HG03196 (cell line): Measurements from ENCODE around the gene ITPR1.
"Not testable (repeated sequence)": the region's sequence is repeated elsewhere in the genome, so short reads cannot be mapped to it uniquely, and the experiment has no call there.

ENCODE experiments used
- ATAC-seq: cut with Tn5 transposase; IDR thresholded peaks from one replicate; pipeline ENCODE4 v1.9.1; 2021; ENCODE audit not compliant: unreplicated experiment

Gene ITPR1

DNA sequence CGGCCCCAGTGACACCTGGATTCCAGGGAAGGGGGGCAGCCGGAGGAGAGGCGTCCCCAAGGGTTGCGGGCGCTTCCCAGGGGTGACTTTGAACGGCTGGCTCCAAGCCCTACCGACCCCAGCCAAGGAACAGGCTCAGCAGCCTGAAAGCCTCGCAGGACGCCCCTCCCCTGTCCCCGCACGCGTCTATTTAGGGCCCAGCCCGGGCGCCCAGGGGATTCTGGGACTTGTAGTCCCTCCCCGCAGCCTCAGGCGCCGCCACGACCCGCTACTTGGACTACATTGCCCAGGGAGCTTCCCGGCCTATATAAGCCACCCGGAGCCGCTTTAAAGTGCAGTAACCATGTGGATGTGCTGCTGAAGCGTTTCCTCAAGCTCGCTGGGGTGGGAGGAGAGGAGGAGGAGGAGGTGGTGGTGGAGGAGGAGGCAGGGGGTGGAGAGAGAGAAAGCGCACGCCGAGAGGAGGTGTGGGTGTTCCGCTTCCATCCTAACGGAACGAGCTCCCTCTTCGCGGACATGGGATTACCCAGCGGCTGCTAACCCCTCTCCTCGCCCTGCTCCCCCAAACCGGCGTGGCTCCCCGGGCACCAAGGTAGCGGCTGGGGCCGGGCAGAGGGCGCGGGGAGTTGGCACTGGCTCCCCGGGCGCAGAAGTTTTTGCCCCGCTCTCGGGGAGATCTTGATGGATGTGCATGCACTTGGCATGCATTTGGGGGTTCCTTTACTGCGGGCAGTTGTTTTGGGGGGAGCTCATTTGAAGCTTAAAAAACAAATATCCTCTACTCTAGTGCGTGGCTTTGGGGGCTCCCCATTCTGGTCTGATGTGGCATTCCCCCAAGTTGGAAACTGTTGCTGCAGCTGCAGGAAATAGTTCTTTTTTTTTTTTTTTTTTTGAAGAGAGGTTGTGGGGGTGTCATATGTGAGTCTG is at the start of gene ITPR1:
TSS of gene ITPR1 (plus strand) at position 335 of the 927 bp plus-strand sequence. CDS start 23,144 bp downstream, outside the sequence.
- ATAC-seq = peak; percentile 95

DNA sequence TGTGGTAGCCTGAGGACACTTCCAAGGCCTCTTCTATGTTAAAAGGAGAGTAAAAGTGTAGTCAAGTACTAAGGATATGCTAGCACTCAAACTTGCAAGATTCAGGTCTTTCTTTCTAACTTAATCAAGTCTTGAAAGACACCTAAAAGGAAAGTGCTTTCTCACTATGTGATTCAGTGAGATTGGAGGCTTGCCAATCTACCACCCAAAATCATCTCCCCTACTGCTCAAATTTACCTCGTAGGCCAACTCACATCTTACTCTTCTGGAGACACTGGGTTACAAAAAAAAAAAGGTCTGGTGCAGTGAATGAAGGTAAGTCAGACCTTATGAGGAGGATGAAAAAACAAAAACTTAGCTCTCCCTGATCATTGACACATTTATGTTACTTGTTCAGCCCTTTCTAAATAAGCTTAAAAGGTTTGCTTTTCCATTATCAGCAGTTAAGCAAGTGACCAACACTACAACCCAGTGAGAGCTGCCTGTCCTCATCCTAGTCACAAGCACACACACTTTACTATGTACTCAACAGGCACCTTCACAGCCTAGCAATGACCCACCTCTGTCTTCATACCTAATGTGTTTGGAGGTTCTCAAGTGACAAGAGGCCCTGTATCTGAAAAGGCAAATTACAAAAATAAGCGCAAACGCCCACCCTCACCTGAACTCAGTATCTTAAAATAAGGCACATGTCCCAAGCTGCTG is 45.7 kb upstream of the ITPR1 start:
- ATAC-seq = no peak

DNA sequence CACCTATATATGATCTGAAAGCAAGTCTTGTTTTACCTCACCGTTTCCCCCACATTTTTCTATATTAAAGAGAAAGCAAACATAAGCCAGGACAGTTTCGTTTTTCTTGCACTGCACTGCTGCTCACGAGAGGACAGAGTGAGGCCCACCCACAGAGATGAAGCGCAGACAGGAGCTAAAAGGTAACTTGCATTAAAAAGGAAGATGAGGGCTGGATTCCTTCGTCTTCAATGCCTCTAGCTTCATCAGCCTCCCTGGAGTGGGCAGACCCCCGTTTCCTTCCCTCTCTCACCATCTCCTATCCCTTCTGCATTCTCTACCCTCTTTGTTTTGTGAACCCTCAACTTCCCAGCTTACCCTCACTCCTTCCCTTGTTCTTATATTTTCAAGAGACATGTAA is 45.0 kb upstream of the ITPR1 start:
- no peak for ATAC-seq

DNA sequence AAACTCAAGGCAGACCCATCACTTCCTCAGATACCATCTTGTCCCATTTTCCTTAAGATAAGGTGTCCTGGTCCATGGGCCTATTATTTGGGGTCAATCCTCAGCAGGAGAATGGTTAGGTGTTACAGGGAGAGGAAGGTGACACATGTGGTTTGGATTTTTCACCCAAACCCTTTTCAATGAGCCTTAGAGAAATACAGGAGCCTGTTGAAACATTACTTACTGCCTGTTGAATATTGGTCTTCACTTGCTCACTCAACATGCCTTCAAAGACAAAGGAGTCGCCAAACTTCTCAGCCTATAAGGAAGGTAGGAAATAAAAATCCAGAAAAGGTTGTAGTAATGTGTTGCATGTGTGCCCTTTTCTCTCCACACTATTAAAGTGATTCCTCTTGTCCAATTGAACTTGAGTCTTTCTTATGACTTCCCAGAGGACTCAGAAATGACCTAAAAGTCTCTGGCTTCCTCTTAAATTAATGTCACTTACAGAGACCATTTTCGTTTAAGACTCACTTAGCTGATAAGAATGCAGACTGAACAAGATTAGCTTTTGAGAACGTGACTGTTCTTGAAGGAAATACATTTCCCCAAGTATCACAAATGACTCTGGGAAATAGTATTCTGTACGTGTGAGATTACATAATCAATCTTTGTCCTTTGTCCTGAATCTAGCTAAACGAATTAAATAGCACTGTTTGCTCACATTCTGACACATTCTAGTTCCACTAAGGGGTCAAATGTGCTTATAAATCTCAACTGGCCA is 43.9 kb upstream of the ITPR1 start:
- ATAC-seq = no peak

DNA sequence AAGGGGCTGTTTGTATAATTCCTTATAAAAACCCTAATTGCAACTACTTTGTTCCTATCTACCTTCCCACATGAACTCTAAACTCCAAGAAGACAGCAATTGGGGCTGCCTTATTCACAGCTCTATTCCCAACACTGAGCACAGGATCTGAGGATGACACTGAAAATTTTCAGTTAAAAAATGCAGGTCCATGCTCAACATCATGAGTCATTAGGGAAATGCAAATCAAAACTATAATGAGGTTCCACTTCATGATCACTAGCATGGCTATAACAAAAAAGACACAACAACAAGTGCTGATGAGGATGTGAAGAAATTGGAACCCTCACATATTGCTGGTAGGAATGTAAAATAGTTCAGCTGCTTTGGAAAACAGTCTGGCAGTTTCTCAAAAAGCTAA is 39.0 kb upstream of the ITPR1 start:
- ATAC-seq = no peak

DNA sequence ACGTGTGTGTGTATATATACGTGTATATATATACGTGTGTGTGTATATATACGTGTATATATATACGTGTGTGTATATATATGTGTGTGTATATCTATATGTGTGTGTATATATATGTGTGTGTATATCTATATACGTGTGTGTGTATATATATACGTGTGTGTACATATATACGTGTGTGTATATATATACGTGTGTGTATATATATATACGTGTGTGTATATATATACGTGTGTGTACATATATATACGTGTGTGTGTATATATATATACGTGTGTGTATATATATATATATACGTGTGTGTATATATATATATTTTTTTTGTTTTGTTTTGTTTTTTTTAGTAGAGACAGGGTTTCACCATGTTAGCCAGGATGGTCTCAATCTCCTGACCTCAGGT is 36.4 kb upstream of the ITPR1 start:
- not testable (repeated sequence) for ATAC-seq

DNA sequence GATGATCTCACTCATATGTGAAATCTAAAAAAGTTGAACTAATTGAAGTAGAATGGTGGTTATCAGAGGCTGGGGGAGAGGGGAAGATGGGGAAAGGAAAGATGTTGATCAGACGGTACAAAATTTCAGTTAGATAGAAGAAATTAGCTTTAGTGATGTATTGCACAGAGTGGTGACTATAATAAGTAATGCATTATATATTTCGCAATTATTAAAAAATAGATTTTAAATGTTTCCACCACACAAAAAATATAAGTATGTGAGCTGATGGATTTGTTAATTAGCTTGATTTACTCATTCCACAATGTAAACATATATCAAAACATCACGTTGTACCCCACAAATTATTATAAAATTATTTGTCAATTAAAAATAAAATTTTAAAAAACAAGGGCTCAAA is 34.2 kb upstream of the ITPR1 start:
- no peak for ATAC-seq

DNA sequence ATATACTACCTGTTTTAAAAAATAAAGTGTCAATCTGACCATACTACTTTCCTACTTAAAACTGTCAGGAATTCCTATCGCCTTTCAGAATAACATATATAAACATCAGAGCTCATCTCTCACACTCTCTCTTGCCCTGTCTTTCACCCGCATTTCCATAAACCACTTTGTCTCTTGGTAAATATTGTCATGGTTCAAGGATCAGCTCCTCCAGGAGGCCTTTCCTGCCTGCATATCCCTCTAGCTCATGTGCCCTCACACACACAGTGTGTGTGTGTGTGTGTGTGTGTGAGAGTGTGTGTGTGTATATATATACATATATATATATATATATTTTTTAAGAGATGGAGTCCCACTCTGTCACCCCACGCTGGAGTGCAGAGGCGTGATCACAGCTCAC is 32.8 kb upstream of the ITPR1 start:
- no peak for ATAC-seq

DNA sequence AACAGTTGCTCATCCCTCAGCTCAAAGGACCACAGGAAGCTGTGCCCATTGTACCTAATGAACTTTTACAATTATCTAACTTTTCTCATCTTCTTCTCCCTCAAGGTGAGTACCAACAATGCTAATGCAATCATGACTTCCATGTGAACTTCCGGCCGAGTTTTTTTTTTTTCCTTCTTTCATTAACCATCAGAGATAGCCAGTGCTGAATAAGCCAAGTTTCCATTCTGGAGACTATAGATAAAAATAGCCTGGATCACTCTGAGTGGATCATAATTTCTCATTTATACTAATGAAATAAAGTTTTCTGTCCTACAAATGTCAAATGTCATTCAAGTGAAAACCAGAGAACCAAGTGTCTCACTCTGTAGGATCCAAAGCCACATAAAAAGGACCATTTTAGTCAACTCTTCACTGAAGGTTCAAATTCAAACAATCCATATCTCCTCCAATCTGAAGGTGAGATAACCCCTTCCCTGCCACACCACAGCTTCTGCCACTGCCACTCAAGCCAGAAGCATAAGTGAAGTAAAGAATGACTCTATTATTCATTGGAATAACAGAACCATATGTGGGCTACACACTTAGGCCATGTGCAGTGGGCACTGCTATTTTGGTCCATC is 31.6 kb upstream of the ITPR1 start:
- no peak for ATAC-seq

DNA sequence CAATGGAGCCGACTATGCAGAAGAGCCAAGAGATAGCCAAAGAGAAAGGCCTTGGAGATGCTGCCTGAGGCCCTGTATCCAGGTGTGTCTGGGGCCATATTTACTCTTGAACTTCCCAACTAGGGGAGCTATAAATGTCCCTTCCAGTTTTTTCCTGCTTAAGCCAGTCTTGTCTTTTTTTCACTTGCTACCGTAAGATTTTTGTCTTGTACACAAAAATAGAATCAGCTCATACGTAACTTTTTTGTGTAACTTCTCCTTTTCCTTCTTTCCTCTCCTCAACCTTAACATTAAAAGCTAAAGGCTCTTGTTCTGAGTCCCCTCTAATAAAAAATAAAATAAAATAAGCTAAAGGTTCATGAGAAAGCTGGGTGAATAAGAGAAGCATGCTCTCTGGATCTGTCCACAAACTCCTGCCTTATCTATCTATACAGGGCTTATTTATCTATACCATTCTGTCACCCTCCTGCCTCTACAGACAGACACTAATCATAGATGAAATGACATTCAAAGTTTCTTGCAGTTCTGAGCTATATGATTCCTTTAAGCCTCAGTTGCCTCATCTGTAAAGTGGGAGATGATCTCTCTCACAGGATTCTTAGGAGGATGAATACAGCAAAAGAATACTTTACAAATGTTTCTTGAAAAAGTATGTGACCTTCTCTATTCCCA is 30.6 kb upstream of the ITPR1 start:
- no peak for ATAC-seq

DNA sequence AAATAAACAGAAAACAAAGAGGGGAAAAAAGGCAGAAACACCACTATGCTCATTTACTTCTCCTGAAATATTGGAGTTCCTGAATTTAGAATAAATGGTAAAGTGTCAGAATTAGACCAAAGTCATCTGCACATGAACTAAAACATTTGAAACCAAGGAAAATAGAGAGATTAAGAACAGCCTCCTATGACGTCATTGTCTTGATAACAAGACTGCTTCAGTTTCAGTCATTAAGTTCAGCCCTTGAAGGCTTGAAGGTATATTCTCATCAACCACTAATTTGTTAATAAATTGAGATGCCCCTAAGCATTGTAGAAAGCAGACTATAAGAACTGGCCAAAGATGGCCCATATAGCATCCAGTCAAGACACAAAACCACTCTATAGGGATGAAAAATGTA is 28.6 kb upstream of the ITPR1 start:
- no peak for ATAC-seq

DNA sequence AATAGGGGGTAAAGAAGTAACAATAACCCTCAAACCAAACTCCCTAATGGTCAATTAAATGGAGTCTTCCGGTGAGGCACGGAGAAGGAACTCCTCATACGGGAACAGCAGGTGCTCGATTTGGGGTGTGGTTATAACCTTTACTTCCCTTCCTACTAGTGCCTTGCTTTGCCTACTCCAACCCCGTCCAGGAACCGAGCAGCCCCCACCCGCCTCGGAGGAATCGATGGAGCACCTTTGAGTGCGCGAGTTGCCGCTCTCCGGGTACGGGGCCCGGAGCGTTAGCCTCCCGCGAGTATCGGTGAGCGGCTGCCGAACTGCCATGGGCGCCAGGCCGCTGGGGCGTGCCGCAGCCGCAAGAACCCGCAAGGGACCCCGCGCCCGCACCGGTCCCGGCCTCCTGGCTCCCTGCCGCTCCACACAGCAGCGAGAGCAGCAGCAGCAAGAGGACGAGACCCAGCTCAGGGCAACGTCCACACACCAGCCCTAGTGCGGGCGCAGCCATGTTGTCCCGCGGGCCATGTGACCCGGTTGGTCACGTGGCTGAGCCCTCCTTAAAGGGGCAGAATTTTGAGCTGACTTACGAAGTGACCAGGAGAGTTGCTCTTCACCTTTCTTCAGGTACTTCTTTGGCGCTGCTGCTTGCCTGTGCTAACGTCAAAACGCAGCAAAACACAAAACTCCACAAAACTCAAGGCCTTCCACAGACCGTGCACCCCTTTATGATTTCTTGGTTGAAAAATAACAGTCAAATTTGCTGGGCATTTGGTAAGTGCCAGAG is 26.2 kb upstream of the ITPR1 start, which contains the start of gene SUMF1:
TSS of gene SUMF1 (minus strand) at position 529 of the 781 bp plus-strand sequence. CDS start at position 505, 24 bp downstream.
- ATAC-seq = peak; percentile 99

DNA sequence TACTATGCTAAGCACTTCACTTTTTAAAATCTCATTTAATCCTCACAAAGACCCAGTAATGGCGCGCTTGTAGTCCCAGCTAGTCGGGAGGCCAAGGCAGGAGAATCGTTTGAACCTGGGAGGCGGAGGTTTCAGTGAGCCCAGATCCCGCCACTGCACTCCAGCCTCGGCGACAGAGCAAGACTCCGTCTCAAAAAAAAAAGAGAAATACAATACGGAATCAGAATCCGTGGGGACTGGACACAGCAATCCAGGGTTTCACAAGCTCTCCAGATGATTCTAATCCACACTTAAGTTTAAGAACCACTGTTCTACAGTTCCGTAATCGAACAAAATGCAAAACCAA is 25.7 kb upstream of the ITPR1 start:
- ATAC-seq = no peak

DNA sequence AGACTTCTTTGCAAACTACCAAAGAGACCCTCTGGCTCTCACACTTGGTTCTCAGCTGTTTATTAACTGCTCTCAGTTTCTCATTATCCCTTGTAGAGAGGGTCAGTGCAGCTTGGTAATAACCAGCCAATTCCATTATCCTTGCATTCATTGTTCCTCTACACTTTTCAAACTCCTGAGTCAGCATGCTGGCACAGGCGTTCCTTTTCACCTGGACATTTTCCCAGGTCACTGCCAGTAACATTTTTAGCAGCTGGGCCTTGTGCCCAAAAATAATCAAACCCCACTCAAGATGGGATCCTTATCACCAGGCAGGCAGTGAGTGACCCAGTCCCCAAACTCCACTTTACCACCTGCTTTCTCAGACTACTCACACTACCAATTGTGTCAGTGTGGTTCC is 21.2 kb upstream of the ITPR1 start:
- no peak for ATAC-seq

DNA sequence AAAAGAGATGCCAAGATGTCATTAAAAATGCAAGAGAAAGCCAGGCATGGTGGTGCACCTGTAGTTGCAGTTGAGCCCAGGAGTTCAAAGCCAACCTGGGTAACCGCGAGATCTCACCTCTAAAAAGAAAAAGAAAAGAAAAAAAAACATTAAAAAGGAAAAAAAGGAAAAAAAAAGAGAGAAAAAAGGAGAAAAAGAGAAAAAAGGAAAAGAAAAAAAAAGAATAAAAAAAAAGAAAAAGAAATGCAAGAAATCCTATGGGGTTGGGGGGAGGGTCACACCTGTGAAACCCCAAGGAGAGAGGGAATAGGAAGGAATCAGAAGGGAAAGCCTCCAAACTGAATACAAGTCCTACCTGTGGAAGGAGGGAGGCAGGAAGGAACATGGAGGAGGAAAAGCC is 20.8 kb upstream of the ITPR1 start:
- ATAC-seq = no peak

DNA sequence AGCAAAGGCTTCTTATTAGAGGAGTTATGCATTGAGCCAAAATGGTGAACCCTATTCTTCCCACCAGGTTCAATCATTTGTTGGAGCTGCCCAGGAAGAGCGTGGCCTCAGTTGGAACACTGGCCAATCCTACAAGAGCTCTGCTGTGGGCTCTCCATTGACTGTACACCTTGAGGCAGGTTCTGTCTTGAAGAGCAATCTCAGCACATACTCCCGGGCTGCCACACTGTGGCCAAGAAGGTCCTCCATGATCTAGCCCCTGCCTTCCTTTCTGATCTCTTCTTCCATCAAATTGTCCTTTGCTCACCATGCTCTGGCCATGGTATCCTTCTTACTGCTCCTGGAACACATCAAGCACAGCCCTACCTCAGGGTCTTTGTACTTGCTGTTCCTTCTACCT is 20.4 kb upstream of the ITPR1 start:
- no peak for ATAC-seq

DNA sequence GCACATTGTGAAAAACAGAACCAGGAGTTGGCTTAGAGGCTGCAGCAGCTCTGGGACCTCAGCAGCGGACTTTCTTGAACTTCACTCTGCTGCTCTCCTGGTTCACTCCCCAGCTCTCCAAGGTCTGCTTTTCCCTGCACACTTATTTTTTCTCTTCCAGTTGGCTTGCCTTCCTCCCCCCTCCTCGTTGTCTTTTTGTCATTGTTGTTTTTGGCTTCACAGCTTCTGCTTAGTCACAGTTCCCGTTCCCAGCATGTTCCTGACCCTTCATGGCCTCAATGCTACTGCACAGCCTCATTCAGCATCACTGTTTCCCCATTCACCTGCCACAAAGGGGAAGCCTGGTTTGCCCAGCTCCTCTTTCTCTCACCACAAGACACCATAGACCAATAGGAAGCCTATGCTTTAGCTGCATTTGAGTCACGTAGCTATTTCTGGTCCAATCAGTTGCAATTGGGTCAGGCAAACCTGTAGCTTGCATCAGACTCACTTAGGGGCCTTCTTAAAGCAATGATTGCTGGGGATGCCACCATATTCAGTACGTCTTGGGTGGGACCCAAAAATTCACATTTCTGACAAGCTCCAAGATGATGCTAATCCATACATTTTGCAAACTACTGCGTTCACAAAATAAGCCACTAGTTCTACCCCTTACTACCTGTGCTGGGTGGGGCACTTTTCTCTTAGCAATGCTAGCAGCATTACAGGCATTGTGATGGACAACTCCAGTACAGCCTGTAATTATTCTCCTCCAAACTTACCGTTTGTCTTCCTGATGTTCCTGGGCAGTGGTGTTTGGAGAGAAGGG is 18.3 kb upstream of the ITPR1 start:
- ATAC-seq = no peak

DNA sequence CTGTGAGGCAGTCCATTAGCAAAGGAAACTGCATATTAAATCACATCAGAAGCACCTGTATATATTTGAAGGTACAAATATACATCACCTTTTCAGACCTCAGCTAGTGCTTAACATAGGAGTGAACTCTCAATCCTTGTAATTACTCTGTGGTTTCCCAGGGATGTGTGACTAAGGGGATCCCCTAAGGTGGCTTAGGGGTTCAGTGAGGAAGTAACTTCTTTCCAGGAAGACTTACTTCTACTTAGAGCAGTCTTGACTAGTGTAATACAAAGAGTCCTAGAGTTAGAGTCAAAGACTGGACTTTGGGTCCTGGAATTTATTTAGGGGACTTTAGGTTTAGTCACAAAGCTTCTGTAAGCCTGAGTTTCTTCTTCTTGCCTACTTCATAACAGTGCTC is 17.3 kb upstream of the ITPR1 start:
- ATAC-seq = no peak

DNA sequence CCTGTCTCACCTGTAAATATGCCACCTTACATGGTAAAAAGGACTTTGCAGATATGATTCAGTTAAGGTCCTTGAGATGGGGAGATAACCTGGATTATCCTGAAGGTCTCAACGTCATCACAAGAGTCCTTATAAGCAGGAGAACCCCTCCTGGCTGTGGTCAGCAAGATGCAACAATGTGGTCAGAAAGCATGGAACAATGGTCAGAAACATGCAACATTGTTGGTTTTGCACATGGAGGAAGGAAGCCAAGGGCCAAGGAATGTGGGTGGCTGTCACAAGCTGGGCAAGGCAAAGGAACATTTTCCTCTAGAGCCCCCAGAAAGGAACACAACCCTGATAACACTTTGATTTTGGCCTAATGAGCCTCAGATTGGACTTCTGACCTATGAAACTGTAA is 16.7 kb upstream of the ITPR1 start:
- ATAC-seq = no peak
